Prostate gland (tissue), 2 donors: ENCODE data around the gene MGAT5.

Experiments used
- POLR2A ChIP-seq: fragments of 450-650 bp; IDR thresholded peaks from one replicate; pipeline ENCODE4 v1.6.1; 2016; ENCODE audit warnings: antibody characterized with exemption, mild to moderate bottlenecking
- POLR2AphosphoS5 ChIP-seq: sonication (generic); formaldehyde crosslinking; IDR thresholded peaks from one replicate; pipeline ENCODE4 v1.6.1; 2017; ENCODE audit warnings: antibody characterized with exemption
- TF ChIP-seq, protein P1 (sequence below), 4 experiments: fragments of 200-600 bp in 2 of 4; fragments of 450-650 bp in 2 of 4; sonication (generic) in 2 of 4; IDR thresholded peaks; 1 replicate in 3 of 4; 2 replicates in 1 of 4; pipeline ENCODE4 v1.5.1; 2016 to 2019; ENCODE audit warnings: antibody characterized with exemption in 4 of 4, mild to moderate bottlenecking in 2 of 4, moderate library complexity in 2 of 4

DNA sequence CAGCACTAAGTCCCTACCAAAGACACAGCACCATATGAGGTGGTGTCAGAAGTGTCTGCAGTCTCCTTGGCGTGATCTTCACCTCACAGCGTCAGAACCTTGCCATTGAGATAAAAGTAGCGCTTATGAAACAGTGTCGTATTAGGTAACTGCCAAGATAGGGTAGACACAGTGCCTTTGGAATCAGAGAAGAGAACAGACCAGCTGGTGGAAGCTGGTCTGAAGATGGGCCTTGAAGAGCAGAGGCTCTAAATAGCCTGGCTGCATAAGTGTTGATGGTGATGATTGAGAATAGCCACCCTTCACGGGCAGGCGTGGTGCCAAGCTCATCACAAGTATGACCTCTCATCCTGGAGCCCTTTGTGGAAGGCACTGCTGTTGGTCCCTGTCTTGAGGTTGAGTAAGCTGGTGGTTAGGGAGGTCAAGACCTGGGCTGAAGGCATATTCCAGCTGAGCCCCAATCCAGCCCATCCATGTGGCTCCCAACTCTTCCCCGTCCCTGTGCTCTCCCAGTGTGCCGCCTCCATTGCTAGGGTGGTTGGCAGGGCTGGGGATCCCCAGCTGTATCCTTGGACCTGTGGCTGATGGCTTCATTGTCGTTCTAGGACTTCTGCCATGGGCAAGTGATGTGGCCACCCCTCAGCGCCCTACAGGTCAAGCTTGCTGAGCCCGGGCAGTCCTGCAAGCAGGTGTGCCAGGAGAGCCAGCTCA is 187.4 kb downstream of the MGAT5 start:
- TF ChIP-seq POLR2A (no peak), POLR2AphosphoS5 (no peak)
- TF ChIP-seq, protein P1, sequence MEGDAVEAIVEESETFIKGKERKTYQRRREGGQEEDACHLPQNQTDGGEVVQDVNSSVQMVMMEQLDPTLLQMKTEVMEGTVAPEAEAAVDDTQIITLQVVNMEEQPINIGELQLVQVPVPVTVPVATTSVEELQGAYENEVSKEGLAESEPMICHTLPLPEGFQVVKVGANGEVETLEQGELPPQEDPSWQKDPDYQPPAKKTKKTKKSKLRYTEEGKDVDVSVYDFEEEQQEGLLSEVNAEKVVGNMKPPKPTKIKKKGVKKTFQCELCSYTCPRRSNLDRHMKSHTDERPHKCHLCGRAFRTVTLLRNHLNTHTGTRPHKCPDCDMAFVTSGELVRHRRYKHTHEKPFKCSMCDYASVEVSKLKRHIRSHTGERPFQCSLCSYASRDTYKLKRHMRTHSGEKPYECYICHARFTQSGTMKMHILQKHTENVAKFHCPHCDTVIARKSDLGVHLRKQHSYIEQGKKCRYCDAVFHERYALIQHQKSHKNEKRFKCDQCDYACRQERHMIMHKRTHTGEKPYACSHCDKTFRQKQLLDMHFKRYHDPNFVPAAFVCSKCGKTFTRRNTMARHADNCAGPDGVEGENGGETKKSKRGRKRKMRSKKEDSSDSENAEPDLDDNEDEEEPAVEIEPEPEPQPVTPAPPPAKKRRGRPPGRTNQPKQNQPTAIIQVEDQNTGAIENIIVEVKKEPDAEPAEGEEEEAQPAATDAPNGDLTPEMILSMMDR (IDR thresholded peaks at IDR 0.05) = no peak
